Activated CD8-positive, alpha-beta T cell treated with anti-CD3 and anti-CD28 coated beads, Interleukin-2, amount 10 ng/mL, durations not matched to agents 7 days and 5 days (primary cell): ENCODE results near the gene IGDCC3. TPM values are rescaled to one million over a fixed set of nuclear protein-coding genes. Genes with fewer than 3 reads are reported as not detected.

ENCODE experiments used
- ATAC-seq: fragments of 150-1000 bp; cut with Tn5 transposase; one replicate; pipeline ENCODE4 v1.10.0; 2021; ENCODE audit warnings: moderate library complexity
- CTCF ChIA-PET: fragments of 350-600 bp; sonication (Branson Sonifier 250); formaldehyde crosslinking; loops from one replicate; lab custom pipeline; 2021; ENCODE audit warnings: antibody characterized with exemption; lab: Charles Lee
- POLR2A ChIA-PET: fragments of 350-600 bp; sonication (Branson Sonifier 250); formaldehyde crosslinking; loops from one replicate; lab custom pipeline; 2021; ENCODE audit warnings: antibody characterized with exemption; lab: Charles Lee
- DNase-seq: peaks from one replicate; pipeline ENCODE4 v3.0.0-alpha.2; 2020
- H3K27ac Mint-ChIP-seq: one replicate; pipeline ENCODE4 v1.8.0; 2021; ENCODE audit warnings: mild to moderate bottlenecking, mixed read lengths
- H3K27me3 Mint-ChIP-seq: one replicate; pipeline ENCODE4 v1.8.0; 2021; ENCODE audit warnings: low read depth, mixed read lengths
- H3K36me3 Mint-ChIP-seq: one replicate; pipeline ENCODE4 v1.8.0; 2021; ENCODE audit warnings: low read depth, mixed read lengths
- H3K4me1 Mint-ChIP-seq: one replicate; pipeline ENCODE4 v1.8.0; 2021; ENCODE audit warnings: low read depth, mixed read lengths
- H3K4me3 Mint-ChIP-seq: one replicate; pipeline ENCODE4 v1.8.0; 2021; ENCODE audit warnings: mild to moderate bottlenecking, mixed read lengths
- H3K9me3 Mint-ChIP-seq: one replicate; pipeline ENCODE4 v1.8.0; 2022; ENCODE audit warnings: mixed read lengths; ENCODE audit not compliant: insufficient read depth
- total RNA-seq, 2 experiments: library from RNA; stranded (reverse); gene quantifications; one replicate each; pipeline ENCODE4 v1.2.3, GENCODE V29; 2021

The IGDCC3 gene
- total RNA-seq, 2 experiments from 2014 or later, result not detected

GRCh38 chr15:65385870-65386258, 8.1 kb upstream of the IGDCC3 start:
- ATAC-seq, result peak; percentile 2
- no peak for DNase-seq
- peaks cover 14% of the 10 kb centered on the region for H3K4me1 Mint-ChIP-seq
- no peak overlapping the region for H3K4me3 Mint-ChIP-seq
- no peaks in the 10 kb centered on the region for H3K36me3 Mint-ChIP-seq
- ChIA-PET POLR2A (interaction anchor here (1.8 kb wide), 1 partner anchor 81 kb away, joined by 10 read pairs; the partner anchor contains the start of gene RNU5B-1), CTCF (interaction anchor here (0.6 to 4.4 kb wide), 20 partner anchors 9 to 865 kb away, joined by 3 to 78 read pairs (median 4); no protein-coding TSS in a partner anchor)
- no peaks in the 10 kb centered on the region for H3K9me3 Mint-ChIP-seq
- peaks cover 25% of the 10 kb centered on the region for H3K27me3 Mint-ChIP-seq
- no peak overlapping the region for H3K27ac Mint-ChIP-seq

GRCh38 chr15:65384895-65385869, 7.4 kb upstream of the IGDCC3 start:
- H3K9me3 Mint-ChIP-seq, result no peaks in the 10 kb centered on the region
- POLR2A ChIA-PET, result interaction anchor here (1.8 kb wide), 1 partner anchor 81 kb away, joined by 10 read pairs; the partner anchor contains the start of gene RNU5B-1
- H3K27ac Mint-ChIP-seq, result peak overlapping the region; percentile 72
- peaks cover 25% of the 10 kb centered on the region for H3K27me3 Mint-ChIP-seq
- DNase-seq (peak; percentile 89), ATAC-seq (peak; percentile 88)
- H3K4me1 Mint-ChIP-seq, result peaks cover 14% of the 10 kb centered on the region
- CTCF ChIA-PET, result interaction anchor here (0.6 to 4.4 kb wide), 31 partner anchors 9 to 865 kb away, joined by 3 to 78 read pairs (median 4); partner anchors contain the start of genes CLPX, INTS14, PARP16 and RNU5B-1
- no peaks in the 10 kb centered on the region for H3K36me3 Mint-ChIP-seq
- H3K4me3 Mint-ChIP-seq, result peak overlapping the region; percentile 79

- no peaks in the 10 kb centered on the region for H3K9me3 Mint-ChIP-seq
- H3K4me1 Mint-ChIP-seq, result peaks cover 14% of the 10 kb centered on the region
- POLR2A ChIA-PET, result no interaction called here
- no peaks in the 10 kb centered on the region for H3K36me3 Mint-ChIP-seq
- H3K4me3 Mint-ChIP-seq, result peak overlapping the region; percentile 79
- CTCF ChIA-PET, result interaction anchor here (0.8 to 4.4 kb wide), 16 partner anchors 8 to 350 kb away, joined by 3 to 78 read pairs (median 5); partner anchors contain the start of genes CLPX, INTS14 and RNU5B-1
- DNase-seq, result no peak
- peaks cover 29% of the 10 kb centered on the region for H3K27me3 Mint-ChIP-seq
- ATAC-seq, result peak; percentile 4
- H3K27ac Mint-ChIP-seq, result peak overlapping the region; percentile 72
Measured at GRCh38 chr15:65384505-65384894, 6.7 kb upstream of the IGDCC3 start.

GRCh38 chr15:65383991-65384390, 6.2 kb upstream of the IGDCC3 start:
- Mint-ChIP-seq H3K4me3 (no peak overlapping the region), H3K36me3 (no peaks in the 10 kb centered on the region), H3K27ac (no peak overlapping the region), H3K9me3 (no peaks in the 10 kb centered on the region), H3K27me3 (peaks cover 31% of the 10 kb centered on the region), H3K4me1 (peaks cover 14% of the 10 kb centered on the region)
- ATAC-seq (no peak), DNase-seq (no peak)
- ChIA-PET POLR2A (no interaction called here), CTCF (interaction anchor here (1.5 to 4.4 kb wide), 3 partner anchors 15 to 63 kb away, joined by 3 to 78 read pairs (median 17); no protein-coding TSS in a partner anchor)

GRCh38 chr15:65383456-65383855, 5.7 kb upstream of the IGDCC3 start:
- ATAC-seq, result no peak
- CTCF ChIA-PET, result interaction anchor here (1.5 to 4.4 kb wide), 3 partner anchors 16 to 63 kb away, joined by 3 to 78 read pairs (median 17); no protein-coding TSS in a partner anchor

GRCh38 chr15:65382921-65383320, 5.1 kb upstream of the IGDCC3 start:
- CTCF ChIA-PET, result interaction anchor here (1.5 to 4.4 kb wide), 2 partner anchors 58 to 62 kb away, joined by 3 to 78 read pairs; no protein-coding TSS in a partner anchor

More at GRCh38 chr15:65383456-65383855, 5.7 kb upstream of the IGDCC3 start:
- POLR2A ChIA-PET, result no interaction called here
- Mint-ChIP-seq H3K27ac (no peak overlapping the region), H3K9me3 (no peaks in the 10 kb centered on the region), H3K27me3 (peaks cover 35% of the 10 kb centered on the region), H3K4me3 (no peak overlapping the region), H3K4me1 (peaks cover 17% of the 10 kb centered on the region), H3K36me3 (no peaks in the 10 kb centered on the region)
- DNase-seq, result no peak

GRCh38 chr15:65382146-65382491, 4.3 kb upstream of the IGDCC3 start:
- Mint-ChIP-seq H3K36me3 (no peaks in the 10 kb centered on the region), H3K9me3 (no peaks in the 10 kb centered on the region), H3K27ac (no peak overlapping the region), H3K27me3 (peaks cover 41% of the 10 kb centered on the region), H3K4me3 (no peak overlapping the region), H3K4me1 (peaks cover 21% of the 10 kb centered on the region)
- no peak for DNase-seq
- no peak for ATAC-seq
- ChIA-PET CTCF (interaction anchor here (4.4 kb wide), 1 partner anchor 61 kb away, joined by 78 read pairs; no protein-coding TSS in a partner anchor), POLR2A (no interaction called here)

More at GRCh38 chr15:65382921-65383320, 5.1 kb upstream of the IGDCC3 start:
- DNase-seq (no peak), ATAC-seq (no peak)
- peaks cover 19% of the 10 kb centered on the region for H3K4me1 Mint-ChIP-seq
- POLR2A ChIA-PET, result no interaction called here
- H3K36me3 Mint-ChIP-seq, result no peaks in the 10 kb centered on the region
- no peaks in the 10 kb centered on the region for H3K9me3 Mint-ChIP-seq
- H3K4me3 Mint-ChIP-seq, result no peak overlapping the region
- H3K27ac Mint-ChIP-seq, result no peak overlapping the region
- peaks cover 39% of the 10 kb centered on the region for H3K27me3 Mint-ChIP-seq

- CTCF ChIA-PET, result interaction anchor here (4.4 kb wide), 1 partner anchor 61 kb away, joined by 78 read pairs; no protein-coding TSS in a partner anchor
- H3K27ac Mint-ChIP-seq, result no peak overlapping the region
- ATAC-seq (no peak), DNase-seq (no peak)
- H3K4me3 Mint-ChIP-seq, result no peak overlapping the region
- no peaks in the 10 kb centered on the region for H3K36me3 Mint-ChIP-seq
- peaks cover 26% of the 10 kb centered on the region for H3K4me1 Mint-ChIP-seq
- POLR2A ChIA-PET, result interaction anchor here (0.8 kb wide), 1 partner anchor 81 kb away, joined by 3 read pairs; no protein-coding TSS in a partner anchor
- H3K27me3 Mint-ChIP-seq, result peaks cover 46% of the 10 kb centered on the region
- H3K9me3 Mint-ChIP-seq, result no peaks in the 10 kb centered on the region
Measured at GRCh38 chr15:65381445-65382145, 3.8 kb upstream of the IGDCC3 start.

GRCh38 chr15:65379986-65380385, 2.2 kb upstream of the IGDCC3 start:
- Mint-ChIP-seq H3K27ac (no peak overlapping the region), H3K9me3 (no peaks in the 10 kb centered on the region), H3K4me3 (no peak overlapping the region), H3K27me3 (peaks cover 60% of the 10 kb centered on the region), H3K4me1 (peaks cover 19% of the 10 kb centered on the region), H3K36me3 (no peaks in the 10 kb centered on the region)
- no peak for ATAC-seq
- ChIA-PET POLR2A (no interaction called here), CTCF (interaction anchor here (1.8 to 1.9 kb wide), 2 partner anchors 20 to 58 kb away, joined by 4 to 7 read pairs; no protein-coding TSS in a partner anchor)
- no peak for DNase-seq

- Mint-ChIP-seq H3K9me3 (no peaks in the 10 kb centered on the region), H3K4me1 (peaks cover 13% of the 10 kb centered on the region), H3K27me3 (peaks cover 63% of the 10 kb centered on the region), H3K27ac (no peak overlapping the region), H3K36me3 (no peaks in the 10 kb centered on the region), H3K4me3 (peak overlapping the region; percentile 3)
- DNase-seq (no peak), ATAC-seq (peak; percentile 56)
- POLR2A ChIA-PET, result interaction anchor here (1.4 to 1.6 kb wide), 2 partner anchors 73 kb away, joined by 6 to 8 read pairs; partner anchors contain the start of gene RNU5B-1
- CTCF ChIA-PET, result interaction anchor here (0.9 to 1.5 kb wide), 2 partner anchors 8 to 57 kb away, joined by 3 to 7 read pairs; no protein-coding TSS in a partner anchor
Measured at GRCh38 chr15:65377105-65377975, 462 bp downstream of the IGDCC3 start.
